Superior temporal gyrus (tissue), 1 donor: ENCODE data around the gene VPS37D.
A peak's percentile ranks its signal among the peaks of the same experiment; 100 is the strongest.
"Not testable (repeated sequence)": the region's sequence is repeated elsewhere in the genome, so short reads cannot be mapped to it uniquely, and the experiment has no call there.

Source experiments
- DNase-seq: peaks from one replicate; pipeline ENCODE4 v3.0.0-alpha.2; 2016; ENCODE audit errors: extremely low spot score

Gene VPS37D, protein sequence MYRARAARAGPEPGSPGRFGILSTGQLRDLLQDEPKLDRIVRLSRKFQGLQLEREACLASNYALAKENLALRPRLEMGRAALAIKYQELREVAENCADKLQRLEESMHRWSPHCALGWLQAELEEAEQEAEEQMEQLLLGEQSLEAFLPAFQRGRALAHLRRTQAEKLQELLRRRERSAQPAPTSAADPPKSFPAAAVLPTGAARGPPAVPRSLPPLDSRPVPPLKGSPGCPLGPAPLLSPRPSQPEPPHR

DNA sequence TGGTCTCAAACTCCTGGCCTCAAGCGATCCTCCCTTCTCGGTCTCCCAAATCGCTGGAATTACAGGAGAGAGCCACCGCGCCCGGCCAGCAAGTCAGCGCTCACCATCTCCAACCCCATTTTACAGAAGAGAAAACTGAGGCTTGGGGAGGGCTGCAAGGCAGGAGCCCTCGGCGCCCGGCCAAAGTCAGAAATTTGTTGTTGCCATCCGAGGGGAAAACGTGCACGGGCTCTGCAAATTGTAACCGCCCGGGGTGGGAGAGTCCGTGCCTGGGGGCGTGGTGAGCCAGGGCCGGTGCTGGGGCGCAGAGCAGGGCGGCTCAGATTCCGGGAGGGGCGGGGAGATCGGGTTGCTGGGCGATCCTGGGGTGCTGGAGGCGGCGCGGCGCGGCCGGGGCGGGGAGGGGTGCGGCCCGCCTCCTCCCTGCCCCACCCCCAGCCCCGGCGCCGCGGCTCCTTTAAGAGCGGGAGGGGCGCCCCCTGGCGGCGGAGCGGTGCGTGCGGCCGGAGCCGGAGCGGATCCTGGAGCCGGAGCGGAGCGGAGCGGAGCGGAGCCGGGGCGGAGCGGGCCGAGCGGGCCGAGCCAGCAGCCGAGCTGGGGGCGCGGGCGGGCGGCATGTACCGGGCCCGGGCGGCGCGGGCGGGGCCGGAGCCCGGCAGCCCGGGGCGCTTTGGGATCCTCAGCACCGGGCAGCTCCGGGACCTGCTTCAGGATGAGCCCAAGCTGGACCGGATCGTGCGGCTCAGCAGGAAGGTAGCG, at the start of gene VPS37D:
Gene VPS37D (plus strand): TSS at position 488 of the 759 bp plus-strand sequence. CDS start 128 bp downstream, at position 616.
- DNase-seq = peak; percentile 84

DNA sequence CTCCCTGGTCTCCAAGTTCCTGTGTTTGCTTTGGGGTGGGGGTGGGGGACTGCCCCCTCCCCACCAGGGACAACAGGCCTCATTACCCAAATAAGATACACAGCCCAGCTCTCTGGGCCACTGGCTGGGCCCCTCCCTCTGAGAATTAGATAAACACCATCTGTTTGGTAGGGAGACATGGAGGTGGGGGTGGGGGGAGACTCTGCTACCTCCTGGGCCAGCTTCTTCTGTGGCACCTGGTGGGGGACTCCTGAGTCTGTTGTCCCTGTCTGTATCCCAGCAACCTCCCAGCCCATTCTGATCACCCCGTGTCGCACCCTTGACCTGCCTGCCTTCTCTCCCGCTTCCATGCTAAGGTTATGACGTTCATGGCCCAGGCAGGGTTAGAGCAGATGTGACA, 49.1 kb upstream of the VPS37D start:
- DNase-seq = no peak

DNA sequence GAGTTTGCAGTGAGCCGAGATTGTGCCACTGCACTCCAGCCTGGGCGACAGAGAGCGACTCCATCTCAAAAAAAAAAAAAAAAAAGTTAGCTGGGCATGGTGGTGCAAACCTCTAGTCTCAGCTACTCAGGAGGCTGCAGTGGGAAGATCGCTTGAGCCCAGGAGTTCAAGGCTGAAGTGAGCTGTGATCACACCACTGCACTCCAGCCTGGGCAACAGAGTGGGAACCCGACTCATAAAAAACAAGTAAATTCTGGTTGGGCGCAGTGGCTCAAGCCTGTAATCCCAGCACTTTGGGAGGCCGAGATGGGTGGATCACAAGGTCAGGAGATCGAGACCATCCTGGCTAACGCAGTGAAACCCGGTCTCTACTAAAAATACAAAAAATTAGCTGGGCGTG, 48.2 kb upstream of the VPS37D start:
- DNase-seq = not testable (repeated sequence)

DNA sequence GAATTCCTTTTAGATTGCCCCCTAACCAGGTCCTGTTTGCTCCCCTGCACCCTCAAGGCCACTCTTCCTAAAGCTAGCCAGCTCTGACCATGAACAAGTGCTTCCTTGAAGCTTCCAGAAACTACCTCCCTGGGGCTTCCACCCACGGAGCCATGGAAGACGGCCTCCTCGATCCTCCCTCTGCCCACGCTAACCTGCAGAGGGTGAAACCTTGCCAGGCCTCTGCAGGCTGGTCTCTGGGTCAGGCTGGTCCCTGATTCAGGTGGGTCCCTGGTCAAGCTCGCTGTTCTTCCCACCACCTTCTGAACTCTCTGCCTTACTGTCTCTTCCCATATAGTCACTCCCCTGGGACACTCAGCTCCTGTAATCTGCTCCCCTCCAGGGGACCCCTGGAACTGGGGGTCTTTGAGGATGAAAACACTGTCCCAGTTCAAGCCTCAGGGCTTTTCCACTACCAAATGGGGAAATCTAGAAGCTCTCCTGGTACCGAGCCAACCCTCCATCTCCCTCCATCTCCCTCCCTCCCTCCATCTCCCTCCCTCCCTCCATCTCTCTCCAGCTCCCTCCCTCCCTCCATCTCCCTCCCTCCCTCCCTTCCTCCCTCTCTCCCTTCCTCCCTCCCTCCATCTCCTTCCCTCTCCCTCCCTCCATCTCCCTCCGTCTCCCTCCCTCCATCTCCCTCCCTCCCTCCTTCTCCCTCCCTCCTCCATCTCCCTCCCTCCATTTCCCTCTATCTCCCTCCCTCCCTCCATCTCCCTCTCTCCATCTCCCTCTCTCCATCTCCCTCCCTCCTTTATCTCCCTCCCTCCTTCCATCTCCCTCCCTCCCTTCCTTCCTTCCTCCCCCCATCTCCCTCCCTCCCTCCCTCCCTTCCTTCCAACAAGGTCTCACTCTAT, 46.2 kb upstream of the VPS37D start:
- DNase-seq = no peak

DNA sequence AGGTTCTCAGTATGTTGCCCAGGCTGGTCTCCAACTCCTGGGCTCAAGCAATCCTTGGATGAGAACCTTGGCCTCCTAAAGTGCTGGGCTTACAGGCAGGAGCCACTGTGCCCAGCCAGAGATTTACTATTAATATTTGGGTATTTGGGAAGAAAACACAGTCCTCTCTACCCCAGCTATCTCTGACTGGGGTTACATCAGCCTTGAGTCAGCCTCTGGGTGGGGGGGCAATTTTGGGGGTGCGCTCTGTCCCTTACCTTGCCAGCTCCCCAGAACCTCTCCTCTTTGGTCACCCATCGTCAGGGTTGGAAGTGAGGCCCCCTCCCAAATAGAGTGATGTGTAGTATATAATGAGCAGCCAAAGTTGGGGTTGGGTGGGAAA, 45.1 kb upstream of the VPS37D start:
- DNase-seq = no peak

DNA sequence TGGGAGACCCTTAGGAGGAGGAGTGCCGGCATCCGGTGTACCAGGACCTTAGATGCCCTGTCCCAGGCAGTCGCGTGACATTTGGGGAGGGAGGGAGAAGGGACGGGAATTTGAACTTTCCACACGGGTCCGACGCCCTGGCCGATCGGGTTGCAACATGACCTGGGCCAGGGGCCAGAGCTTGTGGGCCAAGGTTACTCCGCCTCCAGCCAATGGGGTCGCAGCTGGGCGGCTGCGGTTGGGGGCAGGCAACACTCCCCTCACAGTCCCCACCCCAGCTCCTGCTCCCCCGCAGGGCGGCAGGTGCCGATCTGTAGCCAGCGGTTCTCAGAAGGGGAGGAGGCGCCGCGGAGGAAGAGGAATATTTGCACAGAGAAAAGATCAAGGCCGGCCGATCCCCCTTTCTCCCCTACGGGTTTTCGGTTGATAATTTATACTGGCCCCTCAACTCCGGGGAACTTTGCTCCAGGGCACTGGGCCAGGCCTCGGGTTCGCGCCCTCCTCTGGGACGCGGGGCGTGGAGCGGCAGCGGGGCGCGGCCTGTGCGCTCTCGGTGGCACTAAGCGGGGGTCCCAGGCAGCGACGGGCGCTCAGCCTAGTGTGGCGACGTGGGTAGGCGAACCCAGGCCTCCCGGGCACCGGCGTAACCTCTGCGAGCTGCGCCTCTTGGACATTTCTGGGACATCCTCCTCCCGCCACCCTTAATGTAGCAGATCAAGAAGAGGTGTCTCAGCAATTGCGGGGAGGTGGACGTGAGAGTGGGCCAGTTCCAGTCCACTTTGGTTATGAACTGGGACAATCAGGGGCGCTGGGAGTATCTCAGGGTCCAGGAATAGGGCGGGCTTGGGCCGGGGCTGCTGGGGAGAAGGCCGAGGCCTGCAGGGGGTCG, 44.5 kb upstream of the VPS37D start:
- no peak for DNase-seq

DNA sequence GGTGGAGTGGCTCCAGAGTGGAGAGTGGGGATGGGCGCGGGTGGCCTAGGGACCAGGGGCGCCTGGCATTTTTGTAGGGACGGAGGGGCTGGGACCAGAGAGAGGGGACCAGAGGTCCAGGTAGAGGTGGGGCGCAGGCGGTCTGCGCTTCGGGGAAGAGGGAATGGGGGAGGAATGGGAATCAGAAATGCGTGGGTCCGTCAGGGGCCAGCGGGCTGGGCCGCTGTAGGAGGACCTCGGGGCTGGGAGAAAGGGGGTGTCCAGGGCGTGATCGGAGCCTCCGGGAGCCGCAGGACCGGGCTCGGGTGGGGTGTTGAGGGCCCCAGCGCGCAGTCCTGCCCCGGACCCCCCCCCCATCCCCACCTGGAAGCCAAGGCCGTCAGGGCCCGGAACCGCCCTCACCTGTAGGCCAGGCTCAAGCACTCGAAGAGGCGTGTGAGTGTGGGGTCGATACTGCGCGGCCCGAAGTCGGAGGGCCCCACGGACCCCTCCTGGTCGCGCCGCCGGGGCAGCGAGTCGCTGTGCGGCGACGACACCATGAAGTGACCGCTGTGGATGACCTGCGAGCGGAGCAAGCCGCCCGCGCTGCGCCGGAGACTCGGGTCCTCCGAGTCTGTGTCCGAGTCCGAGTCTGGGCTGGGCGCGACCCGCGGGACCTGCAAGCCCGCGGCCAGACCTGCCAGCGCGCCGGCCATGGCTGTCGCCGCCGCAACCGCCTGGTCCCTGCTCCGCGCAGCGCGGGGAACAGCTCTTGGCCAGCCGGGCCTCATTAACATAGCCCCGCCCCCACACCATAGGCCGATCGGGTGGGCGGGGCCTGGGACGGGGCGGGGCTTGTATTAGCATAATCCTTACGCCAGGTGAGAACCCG, 43.6 kb upstream of the VPS37D start, which contains the start of gene MLXIPL:
Gene MLXIPL (minus strand): TSS at position 725 of the 871 bp plus-strand sequence. CDS start 30 bp downstream, at position 695.
- DNase-seq = peak; percentile 49

DNA sequence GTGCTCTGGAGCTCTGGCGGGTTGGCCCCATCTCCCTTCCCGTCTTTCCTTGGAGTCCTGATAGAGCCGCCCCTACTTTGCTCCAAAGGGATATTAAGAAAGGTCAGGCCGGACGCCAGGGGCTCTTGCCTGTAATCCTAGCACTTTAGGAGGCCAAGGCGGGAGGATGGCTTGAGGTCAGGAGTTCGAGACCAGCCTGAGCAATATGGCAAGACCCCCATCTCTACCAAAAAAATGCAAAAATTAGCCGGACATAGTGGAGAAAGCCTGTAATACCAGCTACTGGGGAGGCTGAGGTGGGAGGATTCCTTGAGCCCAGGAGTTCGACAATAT, 43.0 kb upstream of the VPS37D start:
- no peak for DNase-seq

DNA sequence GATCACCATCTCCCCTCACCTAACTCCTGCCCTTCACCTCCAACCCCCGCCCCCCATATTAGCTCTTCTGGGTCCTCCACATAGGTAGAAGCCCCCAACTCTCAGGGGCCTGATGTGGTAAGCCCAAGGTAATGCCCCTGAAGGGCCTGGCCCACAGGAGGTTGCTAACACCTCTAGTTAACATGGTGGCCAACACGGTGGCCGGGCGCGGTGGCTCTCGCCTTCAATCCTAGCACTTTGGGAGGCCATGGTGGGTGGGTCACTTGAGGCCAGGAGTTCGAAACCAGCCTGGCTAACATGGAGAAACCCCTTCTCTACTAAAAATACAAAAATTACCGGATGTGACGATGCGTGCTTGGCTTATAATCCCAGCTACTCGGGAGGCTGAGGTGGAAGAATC, 42.4 kb upstream of the VPS37D start:
- no peak for DNase-seq

DNA sequence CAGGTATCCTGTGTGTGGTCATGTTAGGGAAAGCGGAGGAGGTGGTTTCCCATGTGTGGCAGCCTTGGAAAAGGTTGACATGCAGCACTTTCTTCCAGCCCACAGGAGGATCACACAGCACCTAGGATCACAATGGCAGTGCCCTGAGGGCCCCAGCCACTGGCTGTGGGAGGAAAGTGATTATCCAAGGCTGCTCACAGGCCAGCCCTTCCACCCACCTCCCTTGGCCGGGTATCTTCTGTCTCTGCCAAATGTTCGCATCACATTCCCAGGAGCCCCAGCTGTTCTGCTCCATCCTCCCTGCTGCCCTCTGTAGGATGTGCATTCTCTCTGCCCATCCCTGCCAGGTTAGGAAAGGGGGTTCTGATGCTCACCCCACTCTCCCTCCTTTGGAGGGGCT, 40.8 kb upstream of the VPS37D start:
- peak; percentile 15 for DNase-seq

DNA sequence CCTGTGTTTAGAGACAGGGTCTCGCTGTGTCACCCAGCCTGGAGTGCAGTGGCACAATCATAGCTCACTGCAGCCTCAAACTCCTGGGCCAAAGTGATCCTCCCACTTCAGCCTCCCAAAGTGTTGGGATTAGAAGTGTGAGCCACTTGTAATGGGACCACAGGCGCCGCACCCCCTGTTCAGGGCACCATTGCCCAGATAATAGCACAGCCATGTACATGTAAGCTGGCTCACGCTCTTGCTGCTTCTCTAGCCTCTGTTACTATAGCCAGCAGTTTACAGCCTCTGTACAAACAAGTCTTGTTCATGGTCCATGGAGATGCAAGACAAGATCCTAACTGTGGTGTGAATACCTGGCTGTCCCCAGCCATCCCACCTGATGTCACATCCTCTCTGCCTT, 39.1 kb upstream of the VPS37D start:
- DNase-seq = no peak

DNA sequence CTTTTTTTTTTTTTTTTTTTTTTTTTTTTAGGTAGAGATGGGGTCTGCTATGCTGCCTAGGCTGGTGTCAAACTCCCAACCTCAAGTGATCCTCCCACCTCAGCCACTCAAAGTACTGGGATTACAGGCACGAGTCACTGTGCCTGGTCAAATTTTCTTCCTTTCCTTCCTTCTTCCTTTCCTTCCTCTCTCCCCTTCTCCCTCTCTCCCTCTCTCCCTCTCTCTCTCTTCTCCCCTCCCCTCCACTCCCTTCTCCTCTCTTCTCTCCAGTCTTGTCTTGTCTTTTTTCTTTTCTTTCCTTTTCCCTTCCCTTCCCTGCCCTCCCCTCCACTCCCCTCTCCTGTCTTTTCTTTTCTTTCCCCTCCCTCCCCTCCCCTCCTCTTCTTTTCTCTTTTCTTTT, 36.1 kb upstream of the VPS37D start:
- DNase-seq = no peak

DNA sequence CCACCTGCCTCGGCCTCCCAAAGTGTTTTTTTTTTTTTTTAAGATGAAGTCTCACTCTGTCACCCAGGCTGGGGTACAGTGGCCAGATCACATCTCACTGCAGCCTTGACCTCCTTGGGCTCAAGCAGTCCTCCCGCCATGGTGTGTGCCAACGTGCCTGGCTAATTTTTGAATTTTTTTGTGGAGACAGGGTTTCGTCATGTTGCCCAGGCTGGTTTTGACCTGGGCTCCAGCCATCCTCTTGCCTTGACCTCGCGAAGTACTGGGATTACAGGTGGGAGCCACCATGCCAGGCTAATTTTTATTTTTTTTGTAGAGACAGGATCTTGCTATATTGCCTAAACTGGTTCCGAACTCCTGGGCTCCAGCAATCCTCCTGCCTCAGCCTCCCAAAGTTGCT, 34.3 kb upstream of the VPS37D start:
- DNase-seq = no peak

DNA sequence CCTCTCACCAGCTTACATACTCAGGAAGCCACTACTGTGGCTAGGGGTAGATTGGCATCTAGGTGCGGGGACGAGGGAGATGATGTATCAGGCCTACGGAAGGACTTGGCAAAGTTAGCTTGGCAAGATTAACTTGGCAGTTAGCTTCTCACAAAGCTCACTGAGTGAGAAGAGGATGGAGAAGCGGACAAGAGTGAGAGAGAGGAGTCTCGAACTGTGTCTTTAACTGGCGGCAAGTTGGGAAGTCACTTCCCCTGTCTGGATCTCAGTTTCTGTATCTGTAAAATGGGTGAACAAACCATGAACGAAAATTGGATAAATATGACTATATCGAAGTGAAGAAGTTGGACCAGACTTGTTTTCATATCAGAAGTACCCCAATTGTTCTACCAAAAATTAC, 33.8 kb upstream of the VPS37D start:
- no peak for DNase-seq

DNA sequence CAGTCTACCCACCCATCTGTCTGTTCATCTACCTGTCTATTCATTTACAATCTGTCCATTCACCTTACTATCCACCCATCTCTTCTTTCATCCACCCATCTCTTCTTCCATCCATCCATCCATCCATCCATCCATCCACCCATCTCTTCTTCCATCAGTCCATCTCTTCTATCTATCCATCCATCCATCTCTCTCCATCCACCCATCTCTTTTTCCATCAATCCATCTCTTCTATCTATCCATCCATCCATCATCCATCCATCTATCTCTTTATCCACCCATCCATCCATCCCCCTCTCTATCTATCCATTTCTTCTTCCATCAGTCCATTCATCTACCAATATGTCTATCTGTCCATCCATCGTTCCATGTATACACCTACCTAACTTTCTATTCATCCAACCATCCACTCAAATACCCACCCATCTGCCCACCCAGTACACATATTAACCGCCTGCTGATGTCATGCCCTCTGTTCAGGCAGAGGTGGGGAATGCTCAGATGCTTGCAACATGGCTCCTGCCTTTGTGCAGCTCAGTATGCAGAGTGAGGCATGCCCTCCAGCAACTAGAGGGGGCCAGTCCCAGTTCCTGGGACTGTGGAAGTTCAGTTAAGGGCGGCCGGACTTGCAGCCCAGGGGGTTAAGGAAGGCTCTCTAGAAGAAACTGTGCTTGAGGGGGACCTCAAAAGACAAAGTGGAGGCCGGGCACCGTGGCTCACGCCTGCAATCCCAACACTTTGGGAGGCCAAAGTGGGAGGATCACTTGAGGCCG, 32.0 kb upstream of the VPS37D start:
- DNase-seq = no peak

DNA sequence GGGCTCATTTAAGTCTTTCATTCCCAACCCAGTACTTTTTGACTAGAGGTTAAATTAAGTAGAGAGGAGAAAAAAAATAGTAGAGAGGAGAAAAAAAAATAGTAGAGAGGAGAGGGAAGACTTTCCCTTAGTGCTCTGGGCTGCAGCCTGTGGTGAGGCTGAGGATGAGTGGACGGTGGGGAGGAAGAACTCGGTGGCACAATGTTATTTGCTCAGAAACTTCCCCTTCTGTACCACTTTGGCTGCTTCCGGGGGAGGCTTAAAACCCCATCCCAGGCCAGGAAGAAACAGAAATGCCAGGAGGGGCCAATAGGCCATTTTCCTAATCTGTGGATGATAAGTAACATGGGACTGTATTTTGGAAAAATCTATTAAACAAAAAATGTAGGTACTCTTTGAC, 28.7 kb upstream of the VPS37D start:
- DNase-seq = no peak

DNA sequence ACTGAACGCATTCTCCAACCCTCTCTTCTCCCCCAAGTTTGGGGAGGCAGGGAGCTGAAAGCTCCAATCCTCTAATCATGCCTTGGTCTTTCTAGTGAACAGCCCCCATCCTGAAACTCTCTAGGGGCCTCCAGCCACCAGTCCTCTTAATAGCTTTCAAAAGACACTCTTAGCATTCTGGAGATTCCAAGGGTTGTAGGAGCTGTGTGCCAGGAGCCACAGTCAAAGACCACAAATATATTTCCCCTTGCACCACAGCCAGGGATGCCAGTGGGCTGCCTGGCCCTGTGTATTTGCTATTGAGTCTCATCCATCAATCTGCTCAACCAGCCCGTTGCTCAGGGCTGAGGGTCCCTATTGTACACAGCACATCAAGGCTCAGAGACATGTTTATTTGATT, 24.8 kb upstream of the VPS37D start:
- no peak for DNase-seq

DNA sequence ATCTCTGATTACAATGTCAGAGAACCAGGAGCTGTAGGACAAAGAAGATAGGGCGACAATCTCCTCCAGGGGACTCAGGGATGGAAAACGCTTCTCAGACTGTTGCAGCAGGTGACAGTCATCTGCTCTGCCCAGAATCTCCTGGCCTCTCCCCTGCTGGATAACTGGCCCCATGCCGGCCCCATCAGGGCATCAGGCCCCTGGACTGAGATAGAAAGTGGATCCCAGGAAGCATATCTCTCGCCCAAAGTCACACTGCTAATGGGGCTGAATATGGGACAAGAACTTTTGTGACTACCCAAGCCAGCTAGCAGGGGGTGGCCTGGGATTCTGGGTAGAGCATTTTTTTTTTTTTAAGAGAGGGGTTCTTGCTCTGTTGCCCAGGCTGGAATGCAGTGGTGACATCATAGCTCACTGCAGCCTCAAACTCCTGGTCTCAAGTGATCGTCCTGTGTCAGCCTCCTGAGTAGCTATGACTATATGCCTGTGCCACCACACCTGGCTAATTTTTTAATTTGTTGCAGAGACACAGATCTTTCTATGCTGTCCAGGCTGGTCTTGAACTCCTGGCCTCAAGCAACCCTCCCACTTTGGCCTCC, 22.8 kb upstream of the VPS37D start:
- no peak for DNase-seq

DNA sequence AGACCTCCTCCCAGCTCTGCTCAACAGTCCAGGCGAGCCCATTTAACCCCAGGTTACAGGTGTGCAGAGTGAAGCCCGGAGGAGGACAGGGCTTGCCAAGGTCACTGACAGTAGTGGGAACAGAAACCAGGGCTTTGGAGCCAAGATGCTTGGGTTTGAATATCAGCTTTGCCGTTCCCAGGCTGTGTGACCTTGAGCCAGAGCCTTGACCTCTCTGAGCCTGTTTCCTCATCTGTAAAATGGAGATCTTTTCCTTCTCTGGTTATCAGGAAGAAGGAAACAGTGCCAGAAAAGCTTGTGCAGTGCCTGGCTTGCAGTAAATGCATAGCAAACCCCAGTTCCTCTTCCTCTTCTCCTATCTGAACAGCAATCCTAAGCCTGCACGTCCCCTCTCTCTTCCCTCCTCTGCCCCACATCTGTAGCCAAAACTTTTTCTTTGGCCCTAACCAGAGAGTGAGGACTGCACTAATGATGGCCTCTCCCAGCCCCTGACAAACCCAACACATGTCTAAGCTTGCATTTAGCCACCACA, 21.9 kb upstream of the VPS37D start:
- no peak for DNase-seq
